Stimulated activated naive CD8-positive, alpha-beta T cell treated with anti-CD3 and anti-CD28 coated beads, Interleukin-15, amount 100 ng/mL, for 72 hours (primary cell): Measurements from ENCODE around the gene ILK.

ENCODE experiments used
- ATAC-seq: fragments of 150-1000 bp; cut with Tn5 transposase; 2 replicates; pipeline ENCODE4 v1.10.0; 2021; ENCODE audit warnings: mild to moderate bottlenecking, moderate library complexity
- DNase-seq, 2 donors: peaks; one replicate each; pipeline ENCODE4 v3.0.0; 2021 to 2022
- H3K27ac Mint-ChIP-seq, 2 donors: one replicate each; pipeline ENCODE4 v1.8.0; 2022; ENCODE audit warnings: mild to moderate bottlenecking in 2 of 2, mixed read lengths in 2 of 2, moderate library complexity in 2 of 2
- H3K27me3 Mint-ChIP-seq: one replicate; pipeline ENCODE4 v1.8.0; 2022; ENCODE audit warnings: mixed read lengths
- H3K4me1 Mint-ChIP-seq: one replicate; pipeline ENCODE4 v1.8.0; 2022; ENCODE audit warnings: mild to moderate bottlenecking, mixed read lengths
- H3K4me3 Mint-ChIP-seq, 2 donors: one replicate each; pipeline ENCODE4 v1.8.0; 2022; ENCODE audit warnings: mild to moderate bottlenecking in 2 of 2, mixed read lengths in 2 of 2, moderate library complexity in 1 of 2
- H3K9me3 Mint-ChIP-seq, 2 donors: one replicate each; pipeline ENCODE4 v1.8.0; 2022; ENCODE audit warnings: mixed read lengths in 2 of 2

ILK gene

GRCh38 chr11:6650104-6650503, 46.5 kb downstream of the ILK start:
- H3K27me3 Mint-ChIP-seq = no peaks in the 10 kb centered on the region
- no peaks in the 10 kb centered on the region for H3K4me1 Mint-ChIP-seq
- no peaks in the 10 kb centered on the region for H3K9me3 Mint-ChIP-seq
- no peak overlapping the region for H3K27ac Mint-ChIP-seq
- DNase-seq (no peak), ATAC-seq (no peak)
- no peak overlapping the region for H3K4me3 Mint-ChIP-seq

DNA sequence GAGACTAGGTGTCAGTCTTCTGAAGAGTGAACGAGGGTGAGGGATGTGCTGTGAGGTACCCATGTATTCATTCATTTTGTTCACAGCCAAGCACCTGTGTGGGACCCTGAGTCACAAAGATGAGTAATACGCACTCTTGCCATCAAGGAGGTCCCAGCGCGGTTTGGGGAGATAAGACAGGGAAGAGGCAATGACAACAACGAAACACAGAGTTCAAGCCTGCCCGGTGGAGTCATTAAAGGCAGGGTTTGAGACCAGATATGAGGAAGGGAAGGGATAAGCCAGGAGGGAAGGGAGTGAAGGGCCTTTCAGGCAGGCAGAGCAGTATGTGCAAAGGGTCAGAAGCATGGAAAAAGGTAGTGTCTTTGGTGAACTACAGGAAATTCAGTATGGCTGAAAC, 47.4 kb downstream of the ILK start:
- Mint-ChIP-seq H3K9me3 (no peaks in the 10 kb centered on the region), H3K4me1 (peaks cover under 1% of the 10 kb centered on the region), H3K27me3 (no peaks in the 10 kb centered on the region), H3K4me3 (no peak overlapping the region), H3K27ac (no peak overlapping the region)
- peak in 1 of 2 donors; percentile 33 for DNase-seq
- peak; percentile 51 for ATAC-seq

GRCh38 chr11:6652182-6652581, 48.6 kb downstream of the ILK start:
- Mint-ChIP-seq H3K9me3 (no peaks in the 10 kb centered on the region), H3K27ac (no peak overlapping the region), H3K4me1 (peaks cover 11% of the 10 kb centered on the region), H3K27me3 (peaks cover 11% of the 10 kb centered on the region), H3K4me3 (no peak overlapping the region)
- no peak for ATAC-seq
- DNase-seq = no peak

GRCh38 chr11:6653097-6653496, 49.5 kb downstream of the ILK start:
- no peak overlapping the region for H3K4me3 Mint-ChIP-seq
- H3K27me3 Mint-ChIP-seq = peaks cover 11% of the 10 kb centered on the region
- no peak overlapping the region for H3K27ac Mint-ChIP-seq
- no peaks in the 10 kb centered on the region for H3K9me3 Mint-ChIP-seq
- peaks cover 11% of the 10 kb centered on the region for H3K4me1 Mint-ChIP-seq
- DNase-seq = no peak
- no peak for ATAC-seq

DNA sequence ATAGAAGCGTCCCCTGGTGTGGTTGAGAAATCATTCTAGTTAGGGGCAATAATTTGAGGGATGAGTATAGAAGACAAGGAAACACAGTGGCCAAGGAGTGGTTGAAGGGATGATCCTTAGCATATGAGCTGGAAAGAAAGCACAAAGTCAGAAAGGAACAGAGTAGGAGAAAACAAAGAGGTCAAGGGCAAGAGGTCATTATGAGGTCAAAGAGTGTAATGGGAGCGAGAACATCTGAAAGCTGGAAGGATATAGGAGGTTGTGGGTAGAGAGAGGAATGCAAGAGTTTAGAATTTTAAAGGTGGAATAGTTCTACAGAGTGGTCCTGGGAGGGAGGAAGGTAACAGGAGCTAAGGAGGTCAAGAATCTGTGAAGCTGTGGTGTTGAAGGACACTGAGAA, 50.1 kb downstream of the ILK start:
- no peak overlapping the region for H3K27ac Mint-ChIP-seq
- no peak overlapping the region for H3K4me3 Mint-ChIP-seq
- ATAC-seq = no peak
- DNase-seq = no peak
- H3K9me3 Mint-ChIP-seq = no peaks in the 10 kb centered on the region
- peaks cover 11% of the 10 kb centered on the region for H3K27me3 Mint-ChIP-seq
- peaks cover 11% of the 10 kb centered on the region for H3K4me1 Mint-ChIP-seq

DNA sequence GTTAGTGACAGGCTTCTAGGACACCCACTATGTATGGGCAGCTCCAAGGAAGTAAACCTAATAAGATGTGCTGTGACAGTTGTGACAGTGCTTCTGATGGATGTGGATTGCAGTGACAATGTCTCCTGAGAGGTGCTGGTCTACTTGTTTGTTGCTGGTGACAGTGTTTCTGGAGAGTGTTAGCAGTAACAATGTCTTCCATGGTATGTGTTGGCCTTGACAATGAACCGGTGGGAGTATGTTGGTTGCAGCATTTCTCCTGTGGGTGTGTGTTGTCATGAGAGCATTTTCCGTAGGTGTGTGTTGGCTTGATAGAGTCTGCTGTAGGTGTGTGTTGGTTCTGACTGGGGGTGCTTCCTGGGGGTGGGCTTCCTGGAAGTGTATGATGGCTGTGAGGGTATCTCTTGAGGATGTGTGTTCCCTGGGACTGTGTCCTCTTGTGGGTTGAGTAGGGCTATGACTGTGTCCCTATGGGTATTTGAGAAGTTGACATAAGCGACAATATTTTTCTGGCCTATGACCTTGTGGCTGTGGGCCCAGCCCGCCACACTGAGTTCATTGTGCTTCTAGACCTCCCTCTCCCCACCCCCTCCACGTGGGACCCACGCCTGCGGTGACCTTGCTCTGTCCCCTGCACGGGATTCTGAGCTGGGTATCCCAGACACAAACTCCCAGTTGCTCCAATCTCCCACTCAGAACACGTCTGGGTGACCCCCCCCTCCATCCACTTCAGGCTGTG, 50.9 kb downstream of the ILK start:
- no peaks in the 10 kb centered on the region for H3K9me3 Mint-ChIP-seq
- H3K4me1 Mint-ChIP-seq = peaks cover 11% of the 10 kb centered on the region
- no peak overlapping the region for H3K4me3 Mint-ChIP-seq
- ATAC-seq (peak; percentile 55), DNase-seq (no peak)
- no peak overlapping the region for H3K27ac Mint-ChIP-seq
- peaks cover 11% of the 10 kb centered on the region for H3K27me3 Mint-ChIP-seq

- Mint-ChIP-seq H3K9me3 (no peaks in the 10 kb centered on the region), H3K4me1 (peaks cover 11% of the 10 kb centered on the region), H3K27ac (no peak overlapping the region), H3K4me3 (no peak overlapping the region), H3K27me3 (peaks cover 11% of the 10 kb centered on the region)
- ATAC-seq (peak; percentile 64), DNase-seq (peak in 1 of 2 donors; percentile 29)
Measured at GRCh38 chr11:6655020-6655789, 51.6 kb downstream of the ILK start.

DNA sequence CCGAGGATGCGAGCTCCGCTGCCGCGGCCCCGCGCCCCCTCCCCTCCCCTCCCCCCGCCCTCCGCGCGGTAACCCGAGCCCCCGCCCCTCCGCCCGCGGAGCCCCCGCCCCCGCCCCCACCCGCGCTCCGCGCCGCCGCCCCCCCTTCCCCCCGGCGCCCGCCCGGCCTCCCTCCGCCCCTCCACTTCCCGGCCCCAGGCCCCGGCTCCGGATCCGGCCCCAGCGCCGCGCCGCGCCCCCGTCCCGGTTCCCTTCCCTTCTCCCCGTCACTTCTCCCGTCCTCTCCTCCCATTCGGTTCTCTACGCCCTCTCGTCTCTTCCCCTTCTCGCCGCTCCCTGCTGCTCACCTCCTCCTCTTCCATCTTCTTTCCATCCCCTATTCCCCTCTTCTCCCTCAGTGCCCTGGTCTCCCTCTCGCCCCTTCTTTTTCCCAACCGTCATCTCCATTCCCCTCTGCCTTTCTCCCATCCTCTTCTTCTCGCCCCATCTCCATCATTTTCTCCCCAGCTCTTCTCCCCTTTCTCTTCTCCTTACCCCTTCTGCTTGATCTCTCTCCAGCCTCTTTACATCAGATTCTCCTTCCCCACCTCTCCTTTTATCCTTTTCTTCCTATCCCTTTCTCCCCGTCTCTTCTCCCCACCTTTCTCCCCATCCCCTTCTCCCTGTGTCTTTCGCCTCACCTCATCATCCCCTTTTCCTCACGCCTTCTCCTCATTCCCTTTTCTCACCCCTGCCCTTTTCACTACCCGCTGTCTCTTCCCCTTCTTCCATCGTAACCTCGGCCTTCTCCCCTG, 52.4 kb downstream of the ILK start, which contains the start of gene DCHS1:
Gene DCHS1, minus strand, starts transcription at position 20 of the 794 bp plus-strand sequence. CDS start 14,196 bp downstream, outside the sequence.
- ATAC-seq (no peak), DNase-seq (no peak)
- H3K27me3 Mint-ChIP-seq = peaks cover 11% of the 10 kb centered on the region
- H3K9me3 Mint-ChIP-seq = no peaks in the 10 kb centered on the region
- peak within 1 kb of the TSS; percentile 69 to 80 for H3K4me3 Mint-ChIP-seq
- peaks cover 11% of the 10 kb centered on the region for H3K4me1 Mint-ChIP-seq
- H3K27ac Mint-ChIP-seq = peak within 1 kb of the TSS; percentile 1 to 6

- peak overlapping the region; percentile 69 to 80 for H3K4me3 Mint-ChIP-seq
- H3K4me1 Mint-ChIP-seq = peaks cover 11% of the 10 kb centered on the region
- H3K9me3 Mint-ChIP-seq = no peaks in the 10 kb centered on the region
- no peak for DNase-seq
- H3K27ac Mint-ChIP-seq = no peak overlapping the region
- no peak for ATAC-seq
- peaks cover 11% of the 10 kb centered on the region for H3K27me3 Mint-ChIP-seq
Measured at GRCh38 chr11:6656584-6656915, 53.0 kb downstream of the ILK start.

GRCh38 chr11:6656936-6657335, 53.4 kb downstream of the ILK start:
- H3K27ac Mint-ChIP-seq = no peak overlapping the region
- DNase-seq (no peak), ATAC-seq (no peak)
- H3K4me1 Mint-ChIP-seq = peaks cover 11% of the 10 kb centered on the region
- peak overlapping the region in 1 of 2 donors; percentile 80 for H3K4me3 Mint-ChIP-seq
- H3K27me3 Mint-ChIP-seq = peaks cover 11% of the 10 kb centered on the region
- H3K9me3 Mint-ChIP-seq = no peaks in the 10 kb centered on the region

GRCh38 chr11:6657346-6657745, 53.8 kb downstream of the ILK start:
- DNase-seq (no peak), ATAC-seq (no peak)
- H3K27ac Mint-ChIP-seq = no peak overlapping the region
- no peaks in the 10 kb centered on the region for H3K9me3 Mint-ChIP-seq
- no peak overlapping the region for H3K4me3 Mint-ChIP-seq
- peaks cover 11% of the 10 kb centered on the region for H3K27me3 Mint-ChIP-seq
- H3K4me1 Mint-ChIP-seq = peaks cover 11% of the 10 kb centered on the region

DNA sequence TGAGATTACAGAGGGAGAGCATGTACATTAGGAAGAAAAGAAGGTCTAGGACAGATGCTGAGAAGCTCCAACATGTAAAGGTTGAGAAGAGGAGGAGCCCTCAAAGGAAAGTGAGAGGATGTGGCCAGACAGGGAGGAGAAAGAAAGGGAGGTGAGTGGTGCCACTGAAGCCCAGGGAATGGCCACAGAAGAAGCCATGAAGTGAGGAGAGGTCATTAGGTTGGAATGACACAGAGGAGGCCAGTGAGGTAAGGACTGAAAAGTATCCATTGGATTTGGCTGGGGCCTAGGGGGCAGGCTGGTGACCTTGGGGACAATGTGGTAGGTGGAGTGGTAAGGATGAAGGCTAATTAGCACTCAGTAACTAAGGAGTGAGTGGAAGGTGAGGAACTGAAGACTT, 55.1 kb downstream of the ILK start:
- H3K9me3 Mint-ChIP-seq = no peaks in the 10 kb centered on the region
- H3K27me3 Mint-ChIP-seq = peaks cover 11% of the 10 kb centered on the region
- DNase-seq (no peak), ATAC-seq (no peak)
- H3K4me1 Mint-ChIP-seq = peaks cover 18% of the 10 kb centered on the region
- H3K4me3 Mint-ChIP-seq = no peak overlapping the region
- no peak overlapping the region for H3K27ac Mint-ChIP-seq
